HL-60 (cell line): ENCODE results near the gene TACC3.
A peak's percentile ranks its signal among the peaks of the same experiment; 100 is the strongest.

Experiments used
- DNase-seq, 2 experiments: peaks; one replicate each; pipeline ENCODE4 v3.0.0-alpha.2; 2010 to 2020; ENCODE audit warnings: low read depth in 1 of 2, low spot score in 1 of 2
- H3K27ac ChIP-seq: fragments of 250-450 bp; sonication (Bioruptor Pico); replicated peaks from 2 replicates; pipeline ENCODE4 v1.5.1; 2020; ENCODE audit warnings: mild to moderate bottlenecking, moderate library complexity
- H3K27me3 ChIP-seq: fragments of 250-450 bp; sonication (Bioruptor Pico); 2 replicates; pipeline ENCODE4 v1.5.1; 2021; ENCODE audit warnings: mild to moderate bottlenecking, moderate library complexity; ENCODE audit not compliant: insufficient read depth, poor library complexity, severe bottlenecking
- H3K4me3 ChIP-seq: replicated peaks from 2 replicates; pipeline ENCODE4 v1.5.1; 2011; ENCODE audit warnings: mild to moderate bottlenecking, control low read depth, low read length; ENCODE audit not compliant: insufficient read depth
- CTCF ChIP-seq: IDR thresholded peaks from one replicate; pipeline ENCODE4 v1.5.1; 2011; ENCODE audit warnings: low read length, control low read depth, inconsistent platforms; ENCODE audit not compliant: insufficient read depth
- GABPA ChIP-seq: IDR thresholded peaks from 2 replicates; pipeline ENCODE4 v1.6.1; 2012; ENCODE audit warnings: low read depth
- POLR2AphosphoS5 ChIP-seq: IDR thresholded peaks from 2 replicates; pipeline ENCODE4 v1.6.1; 2012; ENCODE audit warnings: low read depth
- REST ChIP-seq: IDR thresholded peaks from 2 replicates; pipeline ENCODE4 v1.6.1; 2012; ENCODE audit warnings: low read depth; ENCODE audit not compliant: insufficient replicate concordance
- SPI1 ChIP-seq: IDR thresholded peaks from 2 replicates; pipeline ENCODE4 v1.6.1; 2012; ENCODE audit warnings: low read depth, mild to moderate bottlenecking, borderline replicate concordance

The TACC3 gene

GRCh38 chr4:1706358-1706757 is 15.0 kb upstream of the TACC3 start:
- TF ChIP-seq POLR2AphosphoS5: no peak
- no peak for TF ChIP-seq REST
- no peak for TF ChIP-seq CTCF
- no peak for TF ChIP-seq GABPA
- no peak for TF ChIP-seq SPI1
- H3K4me3 ChIP-seq: no peak overlapping the region
- H3K27ac ChIP-seq: no peak overlapping the region
- H3K27me3 ChIP-seq: no peaks in the 10 kb centered on the region
- DNase-seq: no peak

- Histone ChIP-seq H3K27ac (no peak overlapping the region), H3K27me3 (no peaks in the 10 kb centered on the region), H3K4me3 (no peak overlapping the region)
- TF ChIP-seq SPI1: no peak
- TF ChIP-seq GABPA: no peak
- no peak for TF ChIP-seq CTCF
- no peak for TF ChIP-seq POLR2AphosphoS5
- no peak for TF ChIP-seq REST
- DNase-seq: no peak
Observed at GRCh38 chr4:1708581-1708980, 12.7 kb upstream of the TACC3 start.

GRCh38 chr4:1711055-1711570 is 10.2 kb upstream of the TACC3 start:
- TF ChIP-seq REST: no peak
- no peak for TF ChIP-seq GABPA
- no peak for TF ChIP-seq CTCF
- TF ChIP-seq POLR2AphosphoS5: no peak
- no peak for TF ChIP-seq SPI1
- peak overlapping the region; percentile 78 for H3K4me3 ChIP-seq
- H3K27ac ChIP-seq: peak overlapping the region; percentile 71
- no peaks in the 10 kb centered on the region for H3K27me3 ChIP-seq
- DNase-seq: no peak
